ENCODE data around the gene IGSF22.

The IGSF22 gene

GRCh38 chr11:18706330-18707243, 19.4 kb downstream of the IGSF22 start:
- Histone ChIP-seq H3K9me3 (ENCODE audit: severe bottlenecking) (no peaks in the 10 kb centered on the region), H3K4me1 (ENCODE audit: insufficient read depth, poor library complexity, severe bottlenecking) (no peaks in the 10 kb centered on the region), H3K27ac (ENCODE audit: poor library complexity, severe bottlenecking) (no peak overlapping the region), H3K36me3 (ENCODE audit: low read depth) (no peaks in the 10 kb centered on the region), H3K4me3 (ENCODE audit: severe bottlenecking) (no peak overlapping the region), H3K27me3 (ENCODE audit: insufficient read depth, poor library complexity, severe bottlenecking) (peaks cover 27% of the 10 kb centered on the region)
- DNase-seq (ENCODE audit: low spot score) (no peak), ATAC-seq (ENCODE audit: low read depth) (no peak; the same call in 2 of the 3 replicates)
- no peak for TF ChIP-seq CTCF (IDR thresholded peaks at IDR 0.05; ENCODE audit: poor library complexity, severe bottlenecking)

- H3K27me3 ChIP-seq (ENCODE audit: insufficient read depth, poor library complexity, severe bottlenecking), result peaks cover 27% of the 10 kb centered on the region
- no peak overlapping the region for H3K4me3 ChIP-seq (ENCODE audit: severe bottlenecking)
- no peak for TF ChIP-seq CTCF (IDR thresholded peaks at IDR 0.05; ENCODE audit: poor library complexity, severe bottlenecking)
- DNase-seq (ENCODE audit: low spot score), result no peak
- no peaks in the 10 kb centered on the region for H3K36me3 ChIP-seq (ENCODE audit: low read depth)
- no peaks in the 10 kb centered on the region for H3K4me1 ChIP-seq (ENCODE audit: insufficient read depth, poor library complexity, severe bottlenecking)
- no peaks in the 10 kb centered on the region for H3K9me3 ChIP-seq (ENCODE audit: severe bottlenecking)
- ATAC-seq (ENCODE audit: low read depth), result 0 out of 3 replicates have a peak, but pooled peaks have one; percentile 24
- H3K27ac ChIP-seq (ENCODE audit: poor library complexity, severe bottlenecking), result no peak overlapping the region
Measured at GRCh38 chr11:18705651-18706281, 20.2 kb downstream of the IGSF22 start.

- no peaks in the 10 kb centered on the region for H3K9me3 ChIP-seq (ENCODE audit: severe bottlenecking)
- H3K4me3 ChIP-seq (ENCODE audit: severe bottlenecking), result no peak overlapping the region
- no peaks in the 10 kb centered on the region for H3K36me3 ChIP-seq (ENCODE audit: low read depth)
- peaks cover 27% of the 10 kb centered on the region for H3K27me3 ChIP-seq (ENCODE audit: insufficient read depth, poor library complexity, severe bottlenecking)
- DNase-seq (ENCODE audit: low spot score) (no peak), ATAC-seq (ENCODE audit: low read depth) (no peak)
- H3K4me1 ChIP-seq (ENCODE audit: insufficient read depth, poor library complexity, severe bottlenecking), result no peaks in the 10 kb centered on the region
- no peak overlapping the region for H3K27ac ChIP-seq (ENCODE audit: poor library complexity, severe bottlenecking)
- no peak for TF ChIP-seq CTCF (IDR thresholded peaks at IDR 0.05; ENCODE audit: poor library complexity, severe bottlenecking)
Measured at GRCh38 chr11:18704698-18705097, 21.3 kb downstream of the IGSF22 start.

- DNase-seq (ENCODE audit: low spot score) (no peak), ATAC-seq (ENCODE audit: low read depth) (no peak)
- Histone ChIP-seq H3K4me3 (ENCODE audit: severe bottlenecking) (no peak overlapping the region), H3K9me3 (ENCODE audit: severe bottlenecking) (no peaks in the 10 kb centered on the region), H3K27me3 (ENCODE audit: insufficient read depth, poor library complexity, severe bottlenecking) (peaks cover 27% of the 10 kb centered on the region), H3K36me3 (ENCODE audit: low read depth) (no peaks in the 10 kb centered on the region), H3K27ac (ENCODE audit: poor library complexity, severe bottlenecking) (no peak overlapping the region), H3K4me1 (ENCODE audit: insufficient read depth, poor library complexity, severe bottlenecking) (no peaks in the 10 kb centered on the region)
- no peak for TF ChIP-seq CTCF (IDR thresholded peaks at IDR 0.05; ENCODE audit: poor library complexity, severe bottlenecking)
Measured at GRCh38 chr11:18704045-18704645, 21.8 kb downstream of the IGSF22 start.
